ENCODE results near the gene LRMDA. TPM values are rescaled to one million over a fixed set of nuclear protein-coding genes. Genes with fewer than 3 reads are reported as not detected.
A peak's percentile ranks its signal among the peaks of the same experiment; 100 is the strongest.

LRMDA gene
- total RNA-seq, 1 donor: 32.6 TPM

GRCh38 chr10:76428551-76429367 is 997.3 kb downstream of the LRMDA start:
- DNase-seq (ENCODE audit: low read depth in 2 of 3, low spot score in 2 of 3): no peak

GRCh38 chr10:76429368-76430060 is 998.1 kb downstream of the LRMDA start:
- DNase-seq (ENCODE audit: low read depth in 2 of 3, low spot score in 2 of 3): no peak

- DNase-seq (ENCODE audit: low read depth in 2 of 3, low spot score in 2 of 3): no peak
These were observed 998.7 kb downstream of the LRMDA start for GRCh38 chr10:76430061-76430645.

- no peak for DNase-seq (ENCODE audit: low read depth in 2 of 3, low spot score in 2 of 3)
These were observed 1000.9 kb downstream of the LRMDA start for GRCh38 chr10:76432016-76433012.

- no peak for DNase-seq (ENCODE audit: low read depth in 2 of 3, low spot score in 2 of 3)
These were observed 1002.0 kb downstream of the LRMDA start for GRCh38 chr10:76433161-76434005.

GRCh38 chr10:76435157-76435556 is 1003.7 kb downstream of the LRMDA start:
- DNase-seq (ENCODE audit: low read depth in 2 of 3, low spot score in 2 of 3): no peak

GRCh38 chr10:76436401-76436811 is 1005.0 kb downstream of the LRMDA start:
- no peak for DNase-seq (ENCODE audit: low read depth in 2 of 3, low spot score in 2 of 3)

- no peak for DNase-seq (ENCODE audit: low read depth in 2 of 3, low spot score in 2 of 3)
These were observed 1005.6 kb downstream of the LRMDA start for GRCh38 chr10:76436981-76437380.

- no peak for DNase-seq (ENCODE audit: low read depth in 2 of 3, low spot score in 2 of 3)
These were observed 1009.0 kb downstream of the LRMDA start for GRCh38 chr10:76440426-76440825.

- no peak for DNase-seq (ENCODE audit: low read depth in 2 of 3, low spot score in 2 of 3)
These were observed 1010.7 kb downstream of the LRMDA start for GRCh38 chr10:76442113-76442512.

GRCh38 chr10:76444034-76444800 is 1012.8 kb downstream of the LRMDA start:
- DNase-seq (ENCODE audit: low read depth in 2 of 3, low spot score in 2 of 3): no peak

- no peak for DNase-seq (ENCODE audit: low read depth in 2 of 3, low spot score in 2 of 3)
These were observed 1016.2 kb downstream of the LRMDA start for GRCh38 chr10:76447578-76447977.

GRCh38 chr10:76451911-76452310 is 1020.5 kb downstream of the LRMDA start:
- peak in 1 of 3 donors; percentile 13 for DNase-seq (ENCODE audit: low read depth in 2 of 3, low spot score in 2 of 3)

- no peak for DNase-seq (ENCODE audit: low read depth in 2 of 3, low spot score in 2 of 3)
These were observed 1021.9 kb downstream of the LRMDA start for GRCh38 chr10:76453332-76453731.

GRCh38 chr10:76453997-76454396 is 1022.6 kb downstream of the LRMDA start:
- no peak for DNase-seq (ENCODE audit: low read depth in 2 of 3, low spot score in 2 of 3)

- DNase-seq (ENCODE audit: low read depth in 2 of 3, low spot score in 2 of 3): no peak
These were observed 1023.2 kb downstream of the LRMDA start for GRCh38 chr10:76454506-76455140.

GRCh38 chr10:76456197-76456596 is 1024.8 kb downstream of the LRMDA start:
- DNase-seq (ENCODE audit: low read depth in 2 of 3, low spot score in 2 of 3): no peak

- DNase-seq (ENCODE audit: low read depth in 2 of 3, low spot score in 2 of 3): no peak
These were observed 1027.7 kb downstream of the LRMDA start for GRCh38 chr10:76459016-76459730.
